Activated naive CD8-positive, alpha-beta T cell treated with anti-CD3 and anti-CD28 coated beads for 36 hours (primary cell): Measurements from ENCODE around the gene PREP. TPM values are rescaled to one million over a fixed set of nuclear protein-coding genes. Genes with fewer than 3 reads are reported as not detected.
"Not testable (repeated sequence)": the region's sequence is repeated elsewhere in the genome, so short reads cannot be mapped to it uniquely, and the experiment has no call there.

Experiments used
- DNase-seq: peaks from one replicate; pipeline ENCODE4 v3.0.0; 2021
- H3K27ac Mint-ChIP-seq: one replicate; pipeline ENCODE4 v1.8.0; 2022; ENCODE audit warnings: mild to moderate bottlenecking, moderate library complexity, mixed read lengths
- H3K27me3 Mint-ChIP-seq: one replicate; pipeline ENCODE4 v1.8.0; 2022; ENCODE audit warnings: mild to moderate bottlenecking, mixed read lengths
- H3K36me3 Mint-ChIP-seq: one replicate; pipeline ENCODE4 v1.8.0; 2021; ENCODE audit warnings: mild to moderate bottlenecking, mixed read lengths
- H3K4me1 Mint-ChIP-seq: one replicate; pipeline ENCODE4 v1.8.0; 2021; ENCODE audit warnings: mixed read lengths
- H3K4me3 Mint-ChIP-seq: one replicate; pipeline ENCODE4 v1.8.0; 2022; ENCODE audit warnings: mild to moderate bottlenecking, moderate library complexity, mixed read lengths
- H3K9me3 Mint-ChIP-seq: one replicate; pipeline ENCODE4 v1.8.0; 2022; ENCODE audit warnings: mixed read lengths
- total RNA-seq, 2 experiments: library from RNA; stranded (reverse); gene quantifications; one replicate each; pipeline ENCODE4 v1.2.3, GENCODE V29; 2021

Gene PREP
- total RNA-seq, 2 experiments from 2014 or later = 45.9 to 46.4 TPM

DNA sequence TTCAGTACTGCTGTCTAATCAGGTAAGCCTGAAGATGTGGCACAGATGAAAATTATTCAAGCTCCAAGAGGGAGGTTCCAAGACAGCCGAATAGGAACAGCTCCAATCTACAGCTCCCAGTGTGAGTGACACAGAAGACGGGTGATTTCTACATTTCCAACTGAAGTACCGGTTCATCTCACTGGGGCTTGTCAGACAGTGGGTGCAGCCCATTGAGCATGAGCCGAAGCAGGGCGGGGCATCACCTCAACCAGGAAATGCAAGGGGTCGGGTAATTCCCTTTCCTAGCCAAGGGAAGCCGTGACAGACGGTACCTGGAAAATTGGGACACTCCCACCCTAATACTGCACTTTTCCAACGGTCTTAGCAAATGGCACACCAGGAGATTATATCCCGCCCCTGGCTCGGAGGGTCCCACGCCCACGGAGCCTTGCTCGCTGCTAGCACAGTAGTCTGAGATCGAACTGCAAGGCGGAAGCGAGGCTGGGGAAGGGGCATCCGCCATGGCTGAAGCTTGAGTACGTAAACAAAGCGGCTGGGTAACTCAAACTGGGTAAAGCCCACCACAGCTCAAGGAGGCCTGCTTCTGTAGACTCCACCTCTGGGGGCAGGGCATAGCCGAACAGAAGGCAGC is 64.4 kb downstream of the PREP start:
- Mint-ChIP-seq H3K4me1 (peaks cover 16% of the 10 kb centered on the region), H3K36me3 (peaks cover 56% of the 10 kb centered on the region)
- not testable (repeated sequence) for H3K27me3 Mint-ChIP-seq, H3K4me3 Mint-ChIP-seq, DNase-seq, H3K27ac Mint-ChIP-seq, H3K9me3 Mint-ChIP-seq

DNA sequence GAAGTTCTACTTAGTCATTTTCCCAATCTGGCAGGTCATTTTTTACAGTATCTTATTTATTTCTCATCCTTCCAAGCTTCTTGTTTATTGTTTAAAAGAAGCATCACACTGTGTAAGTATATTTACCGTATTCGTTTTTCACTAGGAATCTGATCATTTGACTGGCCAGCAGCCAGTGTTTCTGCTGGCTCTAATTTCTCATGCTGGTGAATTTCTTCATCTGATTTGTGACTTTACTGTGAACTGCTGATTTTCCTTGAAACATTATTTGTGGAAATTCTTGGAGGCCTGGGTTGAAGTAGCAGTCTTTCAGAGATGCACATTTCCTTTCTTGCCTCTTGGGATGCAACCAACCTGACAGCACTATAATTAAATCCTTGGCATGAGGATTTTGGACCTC is 65.9 kb downstream of the PREP start:
- H3K4me1 Mint-ChIP-seq = peaks cover 16% of the 10 kb centered on the region
- H3K27me3 Mint-ChIP-seq = no peaks in the 10 kb centered on the region
- H3K9me3 Mint-ChIP-seq = no peaks in the 10 kb centered on the region
- no peak overlapping the region for H3K4me3 Mint-ChIP-seq
- DNase-seq = no peak
- peaks cover 44% of the 10 kb centered on the region for H3K36me3 Mint-ChIP-seq
- H3K27ac Mint-ChIP-seq = no peak overlapping the region

DNA sequence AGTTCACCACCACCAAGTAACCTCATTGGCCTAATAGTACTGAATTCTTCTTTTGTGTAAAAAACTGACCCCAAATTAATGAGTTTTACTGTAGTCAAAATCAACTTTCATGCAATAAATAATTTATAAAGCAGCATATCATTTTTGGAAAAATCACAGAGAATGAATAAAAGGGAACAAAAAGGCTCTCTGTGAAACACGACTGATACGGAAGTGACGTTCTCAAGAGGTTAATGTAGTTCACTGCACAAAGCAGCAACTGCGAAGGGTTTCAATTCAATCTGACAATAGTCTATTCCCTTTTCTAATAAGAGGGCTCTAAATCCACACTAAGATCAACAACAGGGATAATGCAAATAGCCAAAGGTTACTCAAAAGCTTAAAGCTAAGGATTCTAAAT is 70.3 kb downstream of the PREP start:
- H3K27ac Mint-ChIP-seq = no peak overlapping the region
- no peak overlapping the region for H3K4me3 Mint-ChIP-seq
- H3K9me3 Mint-ChIP-seq = no peaks in the 10 kb centered on the region
- no peaks in the 10 kb centered on the region for H3K4me1 Mint-ChIP-seq
- no peak for DNase-seq
- H3K36me3 Mint-ChIP-seq = peaks cover 28% of the 10 kb centered on the region
- no peaks in the 10 kb centered on the region for H3K27me3 Mint-ChIP-seq

- no peak overlapping the region for H3K27ac Mint-ChIP-seq
Observed at GRCh38 chr6:105331927-105332326, 71.0 kb downstream of the PREP start.

DNA sequence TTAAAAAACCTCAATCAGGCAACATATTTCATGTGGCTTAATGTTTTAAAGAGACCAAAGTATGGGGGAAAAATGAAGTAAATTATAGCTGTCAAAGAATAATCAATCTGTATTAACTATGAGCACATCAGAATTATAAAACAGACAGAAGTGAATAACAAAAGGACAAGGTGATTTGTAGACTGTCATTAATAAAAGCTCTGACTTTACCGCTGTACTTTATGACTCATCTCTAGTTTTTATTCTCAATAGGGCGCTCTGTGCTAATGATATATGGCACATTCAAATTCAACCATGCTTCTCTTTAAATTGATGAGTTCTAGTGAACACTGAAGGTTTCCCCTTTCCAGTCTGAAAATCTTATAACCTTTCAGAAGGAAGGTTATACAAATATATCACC is 72.0 kb downstream of the PREP start:
- DNase-seq = no peak
- Mint-ChIP-seq H3K36me3 (peaks cover 27% of the 10 kb centered on the region), H3K27me3 (no peaks in the 10 kb centered on the region), H3K4me1 (no peaks in the 10 kb centered on the region), H3K9me3 (no peaks in the 10 kb centered on the region), H3K4me3 (no peak overlapping the region), H3K27ac (no peak overlapping the region)

More at GRCh38 chr6:105331927-105332326, 71.0 kb downstream of the PREP start:
- DNase-seq = no peak
- Mint-ChIP-seq H3K9me3 (no peaks in the 10 kb centered on the region), H3K4me1 (no peaks in the 10 kb centered on the region), H3K27me3 (no peaks in the 10 kb centered on the region), H3K4me3 (no peak overlapping the region), H3K36me3 (peaks cover 24% of the 10 kb centered on the region)

DNA sequence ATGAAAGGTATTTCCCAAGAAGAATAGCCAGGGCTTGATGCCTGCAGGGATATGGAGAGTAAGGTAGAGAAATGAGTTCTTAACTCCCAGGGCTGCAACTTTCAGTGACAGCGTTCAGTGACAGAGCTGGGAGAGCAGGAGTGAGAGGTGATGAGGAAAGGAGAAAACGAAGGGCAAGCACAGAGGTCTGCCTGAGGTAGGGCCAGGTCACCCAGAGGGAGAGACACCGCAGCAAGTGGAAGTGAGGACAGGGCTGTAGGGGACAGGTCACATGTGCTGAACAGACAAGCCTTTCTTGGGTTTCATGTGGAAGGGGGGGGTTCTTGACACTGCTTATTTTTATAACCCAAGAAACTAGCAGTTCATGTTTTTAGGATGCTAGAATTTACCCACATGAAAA is 72.5 kb downstream of the PREP start:
- H3K4me1 Mint-ChIP-seq = no peaks in the 10 kb centered on the region
- DNase-seq = no peak
- H3K4me3 Mint-ChIP-seq = no peak overlapping the region
- H3K9me3 Mint-ChIP-seq = no peaks in the 10 kb centered on the region
- peaks cover 31% of the 10 kb centered on the region for H3K36me3 Mint-ChIP-seq
- H3K27ac Mint-ChIP-seq = no peak overlapping the region
- no peaks in the 10 kb centered on the region for H3K27me3 Mint-ChIP-seq

- Mint-ChIP-seq H3K4me3 (no peak overlapping the region), H3K9me3 (no peaks in the 10 kb centered on the region), H3K4me1 (no peaks in the 10 kb centered on the region), H3K27me3 (no peaks in the 10 kb centered on the region), H3K27ac (no peak overlapping the region), H3K36me3 (peaks cover 27% of the 10 kb centered on the region)
- DNase-seq = no peak
Observed at GRCh38 chr6:105326833-105327770, 75.8 kb downstream of the PREP start.

- Mint-ChIP-seq H3K27ac (no peak overlapping the region), H3K4me1 (no peaks in the 10 kb centered on the region), H3K27me3 (no peaks in the 10 kb centered on the region), H3K9me3 (no peaks in the 10 kb centered on the region), H3K36me3 (peaks cover 30% of the 10 kb centered on the region), H3K4me3 (no peak overlapping the region)
- DNase-seq = no peak
Observed at GRCh38 chr6:105326216-105326615, 76.7 kb downstream of the PREP start.

DNA sequence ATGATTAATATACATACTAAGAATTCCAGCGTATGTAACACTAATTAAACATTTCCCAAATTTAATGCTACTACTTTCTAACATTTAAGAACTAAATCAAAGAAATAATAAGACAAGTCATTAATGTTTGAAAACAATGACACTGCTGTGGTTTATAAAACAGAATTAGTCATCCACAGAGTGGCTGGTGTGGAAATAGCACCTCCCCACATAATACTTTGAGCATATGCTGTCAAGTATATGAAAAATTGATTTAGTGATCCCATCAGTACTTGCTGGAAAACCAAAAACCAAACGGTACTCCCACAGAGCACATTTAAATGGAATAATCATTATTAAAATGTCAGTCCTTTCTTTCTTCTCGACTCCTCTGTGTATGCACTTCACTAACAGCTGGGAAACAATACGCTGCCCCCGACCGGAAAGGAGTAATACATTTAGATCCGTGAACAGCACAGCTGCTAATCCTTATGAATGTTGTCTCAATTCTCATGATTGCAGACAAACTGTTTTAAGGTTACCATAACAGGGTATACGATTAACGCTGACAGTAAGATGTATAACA is 78.4 kb downstream of the PREP start:
- Mint-ChIP-seq H3K4me3 (no peak overlapping the region), H3K27ac (no peak overlapping the region), H3K9me3 (no peaks in the 10 kb centered on the region), H3K36me3 (peaks cover 21% of the 10 kb centered on the region), H3K27me3 (no peaks in the 10 kb centered on the region), H3K4me1 (no peaks in the 10 kb centered on the region)
- DNase-seq = no peak

DNA sequence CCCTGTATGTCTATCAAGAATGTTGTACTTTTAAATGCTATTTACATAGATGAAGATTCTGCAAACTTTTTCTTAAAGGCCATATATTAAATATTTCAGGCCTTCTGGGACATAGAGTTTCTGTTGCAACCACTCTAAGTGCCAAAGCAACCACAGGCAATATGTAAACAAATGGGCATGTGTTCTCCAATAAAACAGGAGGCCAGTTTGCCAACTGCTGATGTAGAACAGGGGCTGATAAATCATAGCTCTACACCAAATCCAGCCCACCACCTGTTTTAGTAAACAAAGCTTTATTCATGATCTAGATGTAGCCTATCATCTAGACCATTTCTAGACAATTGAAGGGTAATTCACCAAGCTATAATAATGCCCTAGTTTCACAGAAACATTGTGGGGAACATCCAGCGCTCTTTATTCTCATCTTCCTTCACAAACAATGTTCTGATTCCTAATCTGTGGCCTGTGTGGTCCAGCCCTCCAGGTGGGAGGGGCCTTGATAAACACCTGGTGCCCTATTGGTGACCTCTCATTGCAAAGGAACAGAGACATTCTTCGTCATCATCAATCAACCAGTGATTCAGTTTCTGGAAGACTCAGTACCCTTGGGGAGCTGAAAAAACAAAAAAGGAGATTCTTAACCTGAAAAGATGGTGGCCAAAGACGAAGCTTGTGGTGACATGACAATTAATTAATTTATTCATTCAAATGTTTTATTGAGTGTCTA is 80.2 kb downstream of the PREP start:
- H3K27me3 Mint-ChIP-seq = no peaks in the 10 kb centered on the region
- no peak overlapping the region for H3K27ac Mint-ChIP-seq
- H3K9me3 Mint-ChIP-seq = no peaks in the 10 kb centered on the region
- DNase-seq = no peak
- no peaks in the 10 kb centered on the region for H3K4me1 Mint-ChIP-seq
- peaks cover 27% of the 10 kb centered on the region for H3K36me3 Mint-ChIP-seq
- H3K4me3 Mint-ChIP-seq = no peak overlapping the region

- DNase-seq = no peak
- Mint-ChIP-seq H3K36me3 (peaks cover 28% of the 10 kb centered on the region), H3K9me3 (no peaks in the 10 kb centered on the region), H3K4me1 (no peaks in the 10 kb centered on the region), H3K4me3 (no peak overlapping the region), H3K27me3 (no peaks in the 10 kb centered on the region), H3K27ac (no peak overlapping the region)
Observed at GRCh38 chr6:105321728-105322127, 81.2 kb downstream of the PREP start.

DNA sequence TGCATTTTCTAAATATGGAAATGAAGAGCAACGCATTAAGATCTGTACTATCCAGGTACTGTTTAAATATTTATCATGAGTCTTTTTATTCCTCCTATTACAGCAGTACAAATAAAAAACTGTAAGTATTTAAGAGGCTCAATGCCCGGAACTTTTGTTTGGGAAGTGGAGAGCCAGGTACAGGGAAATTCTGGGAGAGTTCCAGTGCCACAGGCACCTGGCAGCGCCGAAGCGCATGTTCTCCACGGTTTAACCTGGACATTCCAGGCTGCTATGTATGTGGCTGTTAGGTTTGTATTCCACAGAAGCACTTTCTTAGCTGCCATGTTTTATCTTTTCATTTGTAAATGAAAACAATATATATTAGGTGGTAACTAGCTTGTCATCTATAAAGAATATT is 81.7 kb downstream of the PREP start:
- H3K27ac Mint-ChIP-seq = no peak overlapping the region
- H3K9me3 Mint-ChIP-seq = no peaks in the 10 kb centered on the region
- no peak overlapping the region for H3K4me3 Mint-ChIP-seq
- no peaks in the 10 kb centered on the region for H3K4me1 Mint-ChIP-seq
- no peak for DNase-seq
- H3K27me3 Mint-ChIP-seq = no peaks in the 10 kb centered on the region
- H3K36me3 Mint-ChIP-seq = peaks cover 27% of the 10 kb centered on the region

DNA sequence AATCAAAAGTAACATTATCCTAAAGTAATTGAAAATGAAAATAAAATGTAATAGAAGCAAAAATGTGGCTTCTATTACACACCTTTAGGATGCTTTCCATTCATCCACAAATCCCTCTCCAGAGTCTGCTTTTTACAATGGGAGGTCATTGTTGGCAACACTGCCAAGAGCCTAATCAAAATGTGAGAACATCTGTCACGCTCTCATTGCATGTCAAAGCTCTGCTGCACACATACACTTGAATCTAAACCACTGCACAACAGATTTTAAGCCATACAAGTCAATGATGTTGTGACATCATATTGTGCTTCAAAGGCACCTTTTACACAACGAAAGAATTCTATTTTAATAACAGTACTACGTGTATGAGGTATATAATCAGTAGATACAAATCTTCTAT is 82.1 kb downstream of the PREP start:
- no peak for DNase-seq
- H3K9me3 Mint-ChIP-seq = no peaks in the 10 kb centered on the region
- H3K27ac Mint-ChIP-seq = no peak overlapping the region
- H3K4me3 Mint-ChIP-seq = no peak overlapping the region
- peaks cover 30% of the 10 kb centered on the region for H3K36me3 Mint-ChIP-seq
- H3K4me1 Mint-ChIP-seq = no peaks in the 10 kb centered on the region
- no peaks in the 10 kb centered on the region for H3K27me3 Mint-ChIP-seq

GRCh38 chr6:105320271-105320670 is 82.6 kb downstream of the PREP start:
- H3K36me3 Mint-ChIP-seq = peaks cover 27% of the 10 kb centered on the region
- H3K4me1 Mint-ChIP-seq = no peaks in the 10 kb centered on the region
- no peak for DNase-seq
- no peaks in the 10 kb centered on the region for H3K27me3 Mint-ChIP-seq
- H3K4me3 Mint-ChIP-seq = no peak overlapping the region
- H3K9me3 Mint-ChIP-seq = no peaks in the 10 kb centered on the region
- no peak overlapping the region for H3K27ac Mint-ChIP-seq

GRCh38 chr6:105319331-105319730 is 83.6 kb downstream of the PREP start:
- H3K9me3 Mint-ChIP-seq = no peaks in the 10 kb centered on the region
- no peaks in the 10 kb centered on the region for H3K27me3 Mint-ChIP-seq
- no peak for DNase-seq
- H3K36me3 Mint-ChIP-seq = peaks cover 29% of the 10 kb centered on the region
- H3K4me1 Mint-ChIP-seq = no peaks in the 10 kb centered on the region
- no peak overlapping the region for H3K27ac Mint-ChIP-seq
- no peak overlapping the region for H3K4me3 Mint-ChIP-seq
